NCI-H128 (cell line): ENCODE measurements around the gene SLC43A2.

ENCODE experiments used
- DNase-seq: peaks from one replicate; lab custom pipeline; 2025; ENCODE audit not compliant: unreplicated experiment; lab: John Stamatoyannopoulos, UW

The SLC43A2 gene

GRCh38 chr17:1643999-1644492 lies 15.4 kb upstream of the SLC43A2 start:
- DNase-seq: no peak

DNA sequence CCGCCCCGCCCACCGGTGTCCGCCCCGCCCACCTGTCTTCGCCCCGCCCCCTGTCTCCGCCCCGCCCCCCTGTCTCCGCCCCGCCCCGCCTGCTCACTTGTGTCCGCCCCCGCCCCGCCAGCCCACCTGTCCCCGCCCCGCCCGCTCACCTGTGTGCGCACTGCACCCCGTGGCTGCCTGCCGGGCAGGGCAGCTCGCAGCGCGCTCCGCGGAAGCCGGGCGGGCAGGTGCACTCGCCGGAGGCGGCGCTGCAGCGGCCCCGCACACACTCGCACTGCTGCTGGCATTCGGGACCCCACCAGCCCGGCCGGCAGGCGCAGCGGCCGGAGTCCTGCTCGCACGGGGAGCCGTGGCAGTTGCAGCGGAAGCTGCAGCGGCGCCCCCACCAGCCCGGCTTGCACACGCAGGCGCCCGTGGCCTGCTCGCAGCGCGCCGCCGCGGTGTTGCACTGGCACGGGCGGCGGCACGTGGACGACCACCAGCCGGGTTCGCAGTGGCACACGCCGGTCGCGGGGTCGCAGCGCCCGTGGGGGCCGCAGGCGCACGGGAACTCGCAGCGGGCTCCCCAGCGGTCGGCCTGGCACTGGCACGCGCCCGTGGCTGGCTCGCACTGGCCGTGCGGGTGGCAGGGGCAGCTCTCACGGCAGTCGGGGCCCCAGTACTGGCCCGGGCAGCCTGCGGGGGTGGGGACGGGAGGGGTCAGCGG lies 14.8 kb upstream of the SLC43A2 start:
- DNase-seq: no peak

DNA sequence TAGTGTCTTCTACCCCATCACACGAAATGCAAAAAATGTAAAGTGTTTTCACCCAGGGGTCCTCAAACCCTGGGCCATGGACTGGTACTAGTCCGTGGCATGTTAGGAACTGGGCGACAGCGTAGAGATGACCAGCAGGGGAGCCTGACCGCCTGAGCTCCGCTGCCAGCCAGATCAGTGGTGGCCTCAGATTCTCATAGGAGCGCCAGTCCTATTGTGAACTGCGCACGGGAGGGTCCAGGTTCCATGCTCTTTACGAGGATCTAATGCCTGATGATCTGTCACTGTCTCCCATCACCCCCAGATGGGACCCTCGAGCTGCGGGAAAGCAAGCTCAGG lies 12.4 kb upstream of the SLC43A2 start:
- DNase-seq: no peak

- no peak for DNase-seq
Measured at GRCh38 chr17:1640329-1641064, 11.9 kb upstream of the SLC43A2 start.

DNA sequence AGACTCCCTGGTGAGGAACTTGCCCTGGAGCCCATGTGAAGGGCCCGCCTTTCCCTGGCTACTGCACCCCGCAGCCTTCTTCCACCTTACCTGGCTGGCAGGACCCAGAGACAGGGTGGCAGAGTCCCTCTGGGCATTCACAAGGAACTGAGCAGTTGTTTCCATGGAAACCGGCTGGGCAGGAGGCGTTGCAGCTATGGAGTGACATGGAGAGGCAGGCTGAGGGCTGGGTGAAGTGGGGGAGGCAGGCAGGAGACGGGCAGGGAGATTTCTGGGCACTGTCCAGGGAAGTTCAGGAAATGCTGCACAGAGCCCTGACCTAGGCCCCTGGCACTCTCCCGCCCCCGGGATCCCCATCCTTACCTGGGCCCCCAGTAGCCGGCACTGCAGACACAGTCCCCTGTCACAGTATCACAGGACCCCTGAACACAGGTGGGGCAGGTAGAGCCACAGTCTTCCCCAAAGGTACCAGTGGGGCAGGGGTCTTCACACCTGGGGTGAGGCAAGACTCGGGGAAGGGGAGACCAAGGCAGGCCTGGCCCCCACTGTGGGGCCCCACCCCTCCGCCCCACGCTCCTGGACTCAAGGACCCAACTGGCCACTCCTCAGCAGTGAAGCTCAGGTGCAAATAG lies 11.0 kb upstream of the SLC43A2 start:
- no peak for DNase-seq

DNA sequence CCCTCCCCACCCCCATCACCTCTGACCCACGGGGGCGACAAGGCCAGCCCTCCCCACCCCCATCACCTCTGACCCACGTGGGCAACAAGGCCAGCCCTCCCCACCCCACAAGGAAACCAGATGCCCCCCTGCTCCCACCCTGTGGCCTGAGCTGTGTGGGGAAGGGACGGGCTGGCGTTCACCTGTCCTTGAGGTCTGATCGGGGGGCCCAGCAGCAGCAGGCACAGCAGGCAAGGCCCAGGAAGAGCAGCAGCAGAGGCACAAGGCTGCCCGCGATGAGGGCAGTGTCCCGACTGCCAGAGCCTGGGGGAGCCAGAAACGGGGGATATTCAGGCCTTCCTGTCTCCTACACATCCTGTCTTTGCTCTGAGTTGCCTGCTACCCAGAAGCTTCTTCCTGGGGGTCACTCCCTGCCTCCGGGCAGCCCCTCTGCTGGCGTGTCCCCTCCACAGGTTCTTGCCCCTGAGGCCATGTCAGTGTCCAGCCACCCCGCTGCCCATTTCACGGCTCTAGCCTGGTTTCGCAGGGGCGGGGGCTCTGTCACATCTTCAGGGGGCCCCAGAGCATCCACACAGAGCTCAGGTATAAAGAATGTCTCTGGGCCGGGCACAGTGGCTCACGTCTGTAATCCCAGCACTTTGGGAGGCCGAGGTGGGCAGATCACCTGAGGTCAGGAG lies 10.1 kb upstream of the SLC43A2 start:
- DNase-seq: no peak

- no peak for DNase-seq
Measured at GRCh38 chr17:1638171-1638590, 9.5 kb upstream of the SLC43A2 start.

GRCh38 chr17:1636732-1637285 lies 8.2 kb upstream of the SLC43A2 start:
- no peak for DNase-seq

- no peak for DNase-seq
Measured at GRCh38 chr17:1635675-1636465, 7.2 kb upstream of the SLC43A2 start.

- no peak for DNase-seq
Measured at GRCh38 chr17:1634841-1635650, 6.4 kb upstream of the SLC43A2 start.

GRCh38 chr17:1630662-1631061 lies 2.0 kb upstream of the SLC43A2 start:
- DNase-seq: no peak

DNA sequence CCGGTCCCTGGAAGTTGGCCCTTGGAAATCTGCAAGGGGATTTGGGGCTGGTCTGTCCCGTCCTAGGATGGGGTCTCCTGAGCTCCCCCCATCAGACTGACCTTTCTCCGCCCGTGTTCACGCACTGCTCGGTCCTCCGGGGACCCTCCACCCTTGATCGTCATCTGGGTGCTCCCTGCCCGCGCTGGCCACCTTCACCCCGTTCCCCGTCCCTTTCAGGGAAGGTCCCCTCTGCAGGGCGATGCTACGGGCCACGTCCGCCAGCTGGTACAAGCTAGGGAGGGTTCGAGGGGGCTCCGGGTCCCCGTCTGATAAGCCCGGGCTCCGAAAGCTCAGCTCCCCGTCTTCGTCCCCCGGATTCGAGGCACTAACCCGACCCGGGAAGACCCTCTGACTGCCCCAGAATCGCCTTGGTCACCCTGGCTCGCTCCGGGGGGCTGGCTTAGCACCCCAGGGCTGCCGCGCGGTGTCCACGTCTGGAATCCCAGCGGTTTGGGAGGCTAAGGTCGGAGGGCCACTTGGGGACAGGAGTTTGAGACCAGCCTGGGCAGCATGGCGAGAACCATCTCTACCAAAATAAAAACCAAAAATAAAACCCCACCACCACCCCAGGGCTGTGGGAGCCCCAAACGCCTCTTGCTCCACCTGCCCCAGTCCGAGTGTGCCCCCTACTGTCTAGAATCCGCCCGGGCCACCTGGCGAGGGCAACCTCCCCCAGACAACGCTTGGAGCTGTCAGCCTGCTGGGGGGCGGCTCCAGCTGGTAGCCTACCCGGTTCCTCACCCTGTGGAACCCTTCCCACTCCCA lies 1.1 kb upstream of the SLC43A2 start:
- peak; percentile 5 for DNase-seq

DNA sequence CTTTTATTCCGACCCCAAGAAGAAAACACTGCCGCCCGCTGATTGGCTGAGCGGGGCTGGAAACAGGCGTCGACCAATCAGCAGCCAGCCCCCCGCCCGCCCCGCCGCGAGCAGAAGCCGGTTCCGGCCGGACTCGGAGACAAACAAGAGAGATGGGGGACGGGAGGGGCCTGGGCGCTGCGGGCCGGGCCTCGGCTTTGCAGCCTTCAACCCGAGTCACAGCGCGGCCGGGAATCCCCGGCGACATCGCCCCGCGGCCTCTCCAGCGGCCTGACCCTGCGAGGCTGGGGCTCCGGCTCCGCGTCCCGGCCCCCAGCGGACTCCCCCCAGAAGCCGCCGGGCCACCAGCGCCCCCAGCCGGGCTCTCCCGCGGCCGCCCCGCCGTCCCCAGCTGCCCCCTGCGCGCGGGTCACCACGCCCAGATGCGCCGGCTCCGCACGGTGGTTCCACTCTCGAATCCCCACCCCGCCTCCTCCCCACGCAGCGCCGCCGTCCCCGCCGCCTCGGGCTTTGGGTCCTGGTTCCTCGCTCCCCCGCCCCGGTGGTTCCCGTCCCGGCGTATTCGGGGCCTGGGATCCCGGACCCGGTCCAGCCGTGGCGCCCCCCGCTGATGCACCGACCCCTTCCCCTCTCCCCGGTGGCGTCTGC lies 346 bp upstream of the SLC43A2 start:
- peak; percentile 80 for DNase-seq

- no peak for DNase-seq
Measured at GRCh38 chr17:1627182-1627981, 1.3 kb downstream of the SLC43A2 start.

DNA sequence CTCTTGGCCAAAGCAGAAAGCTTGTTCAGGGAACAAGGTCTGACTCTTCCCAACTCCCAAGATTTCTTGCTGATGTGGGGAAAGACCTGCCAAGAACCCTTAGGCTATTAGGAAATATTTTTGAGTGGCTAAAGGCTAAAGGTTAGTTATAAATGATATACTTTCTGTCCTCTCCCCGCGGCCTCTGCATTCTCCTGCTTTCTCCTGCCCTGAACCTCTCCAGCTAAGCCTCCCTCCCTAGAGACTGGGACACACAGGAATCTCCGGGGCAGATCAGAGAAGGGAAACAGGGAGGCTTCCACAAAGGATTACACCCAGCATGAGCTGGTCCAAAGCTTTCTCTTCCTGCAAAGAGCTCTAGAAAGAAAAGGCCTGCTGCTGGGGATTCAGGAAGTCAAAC lies 2.3 kb downstream of the SLC43A2 start:
- no peak for DNase-seq

DNA sequence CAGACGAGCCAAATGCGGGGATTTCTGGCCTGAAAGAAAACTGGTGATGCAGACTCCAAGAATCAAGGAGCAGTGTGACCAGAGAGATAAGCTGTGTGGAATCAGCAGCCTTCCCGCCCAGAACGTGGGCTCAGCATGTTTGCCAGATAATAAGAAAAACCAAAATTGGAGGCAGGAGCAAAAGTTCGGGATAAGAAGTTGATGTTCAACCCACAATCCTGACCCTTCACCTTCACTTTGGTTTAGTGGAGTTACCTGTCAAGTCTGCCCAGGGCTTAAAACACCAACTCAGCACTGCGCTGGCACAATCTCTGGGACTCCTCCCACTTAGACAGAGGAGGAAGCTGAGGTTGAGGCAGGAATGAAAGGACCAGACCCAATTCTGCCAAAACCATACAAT lies 3.1 kb downstream of the SLC43A2 start:
- no peak for DNase-seq

- DNase-seq: no peak
Measured at GRCh38 chr17:1625053-1625452, 3.6 kb downstream of the SLC43A2 start.

DNA sequence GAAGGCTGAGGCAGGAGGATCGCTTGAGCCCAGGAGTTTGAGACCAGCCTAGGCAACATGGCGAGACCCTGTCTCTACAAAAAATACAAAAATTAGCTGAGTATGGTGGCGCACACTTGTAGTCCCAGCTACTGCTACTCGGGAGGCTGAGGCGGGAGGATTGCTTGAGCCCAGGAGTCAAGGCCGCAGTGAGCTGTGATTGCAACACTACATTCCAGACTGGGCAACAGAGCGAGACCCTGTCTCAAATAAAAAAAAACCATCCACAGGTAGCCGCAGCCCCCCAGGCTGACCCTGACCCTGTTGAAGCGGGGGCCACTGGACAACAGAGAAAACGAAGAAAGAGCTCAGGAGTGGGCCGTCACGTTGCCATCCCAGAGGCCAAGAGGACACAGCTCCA lies 4.0 kb downstream of the SLC43A2 start:
- no peak for DNase-seq
